ENCODE results near the gene AKR7A2. TPM values are rescaled to one million over a fixed set of nuclear protein-coding genes. Genes with fewer than 3 reads are reported as not detected.

AKR7A2 gene
- total RNA-seq (2014; rRNA removed), result 193 and 253 TPM in 2 replicates
- polyA plus RNA-seq (2012), result 102 TPM

GRCh38 chr1:19311931-19312781 is at the start of gene AKR7A2, which contains the start of gene SLC66A1:
Gene AKR7A2 (minus strand): TSS chr1:19312144. CDS start chr1:19312124, 20 bp downstream.
Gene SLC66A1 (plus strand): TSS chr1:19312326. CDS start chr1:19317678, 5,352 bp downstream.
- peak; percentile 90 for DNase-seq (ENCODE audit: low read depth)

GRCh38 chr1:19360843-19361610 is 49.1 kb upstream of the AKR7A2 start:
- no peak for DNase-seq (ENCODE audit: low read depth)

GRCh38 chr1:19360432-19360831 is 48.5 kb upstream of the AKR7A2 start:
- DNase-seq (ENCODE audit: low read depth), result no peak

DNA sequence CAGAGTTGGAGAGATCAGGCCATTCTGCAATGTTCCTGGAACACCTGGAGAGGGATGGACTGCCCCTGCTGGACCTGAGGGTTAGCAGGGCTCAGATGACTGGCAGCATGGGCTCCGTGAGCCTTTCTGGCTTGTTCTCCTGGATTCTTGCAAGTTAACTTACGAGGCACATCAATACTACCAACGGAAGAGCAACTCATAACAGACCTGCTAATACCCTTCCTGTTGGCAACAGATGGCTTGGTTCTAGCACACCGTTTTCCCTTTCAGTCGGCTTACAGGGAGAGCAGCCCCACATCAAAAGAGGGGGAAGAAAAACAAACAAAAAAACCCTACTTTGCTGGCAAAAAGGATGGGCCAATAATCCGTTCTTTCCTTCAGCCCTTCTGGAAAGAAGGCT is 48.1 kb upstream of the AKR7A2 start:
- no peak for DNase-seq (ENCODE audit: low read depth)

- no peak for DNase-seq (ENCODE audit: low read depth)
Measured at GRCh38 chr1:19359357-19359756, 47.4 kb upstream of the AKR7A2 start.

DNA sequence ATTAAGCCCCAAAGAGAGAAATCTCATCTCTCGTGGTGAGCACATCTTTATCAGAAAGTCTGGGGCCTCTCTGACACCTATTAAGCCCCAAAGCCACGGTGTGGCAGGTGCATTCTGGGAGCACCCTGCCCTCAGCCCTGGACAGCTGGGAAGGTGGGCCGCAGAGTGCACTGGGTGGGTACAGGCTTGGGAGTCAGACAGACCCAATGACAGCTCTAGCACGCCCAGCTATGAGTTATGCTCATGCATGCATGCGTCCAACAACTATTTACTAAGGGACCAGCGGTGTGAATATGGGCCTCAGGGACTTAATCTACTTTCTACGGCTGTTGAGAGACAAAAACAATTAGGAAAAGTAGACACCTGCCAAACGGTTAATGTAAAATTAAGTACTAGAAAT is 46.8 kb upstream of the AKR7A2 start:
- no peak for DNase-seq (ENCODE audit: low read depth)

- no peak for DNase-seq (ENCODE audit: low read depth)
Measured at GRCh38 chr1:19357299-19357986, 45.5 kb upstream of the AKR7A2 start.

DNA sequence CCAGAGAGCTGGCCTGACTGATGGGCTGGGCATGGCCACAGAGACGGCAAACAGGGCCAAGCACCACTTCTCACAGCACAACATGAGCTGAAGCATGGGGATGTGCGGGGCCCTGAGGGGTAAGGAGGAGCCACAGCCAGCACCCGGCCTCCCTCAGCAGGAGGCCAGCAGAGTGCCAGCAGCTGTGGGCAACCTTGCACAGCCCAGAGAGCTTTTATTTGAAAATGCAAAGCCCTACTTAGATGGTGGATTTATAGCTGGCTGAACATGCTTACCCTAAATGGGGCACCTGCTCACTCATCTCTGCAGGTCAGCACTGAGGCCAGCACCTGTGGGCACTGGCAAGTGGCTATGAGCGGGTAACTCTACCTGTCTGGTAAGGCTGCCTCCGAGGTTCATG is 44.3 kb upstream of the AKR7A2 start:
- DNase-seq (ENCODE audit: low read depth), result no peak

DNA sequence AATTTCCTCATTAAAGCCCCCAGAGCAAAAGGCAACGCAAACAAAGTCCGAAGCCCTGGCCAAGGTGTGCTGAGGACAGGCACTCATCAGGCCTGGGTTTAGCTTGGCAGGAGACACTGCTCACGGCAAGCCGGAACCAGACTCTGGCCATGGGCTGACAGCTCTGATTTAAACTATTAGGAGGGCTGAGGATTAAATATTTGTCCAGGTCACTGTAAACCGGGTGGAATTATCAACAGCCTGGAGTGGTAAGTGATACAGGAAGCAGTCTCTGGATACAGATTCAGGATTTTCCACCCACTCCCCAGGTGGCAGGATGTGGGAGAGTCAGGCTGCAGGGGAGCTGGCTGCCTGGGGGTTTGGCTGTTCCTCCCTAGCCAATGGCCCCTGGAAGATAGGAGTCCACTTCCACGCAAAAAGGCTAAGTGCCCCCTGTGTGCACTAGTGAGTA is 42.6 kb upstream of the AKR7A2 start:
- no peak for DNase-seq (ENCODE audit: low read depth)

- DNase-seq (ENCODE audit: low read depth), result no peak
Measured at GRCh38 chr1:19353596-19353995, 41.7 kb upstream of the AKR7A2 start.

- DNase-seq (ENCODE audit: low read depth), result no peak
Measured at GRCh38 chr1:19352839-19353238, 40.9 kb upstream of the AKR7A2 start.

GRCh38 chr1:19351873-19352272 is 39.9 kb upstream of the AKR7A2 start:
- DNase-seq (ENCODE audit: low read depth), result no peak

DNA sequence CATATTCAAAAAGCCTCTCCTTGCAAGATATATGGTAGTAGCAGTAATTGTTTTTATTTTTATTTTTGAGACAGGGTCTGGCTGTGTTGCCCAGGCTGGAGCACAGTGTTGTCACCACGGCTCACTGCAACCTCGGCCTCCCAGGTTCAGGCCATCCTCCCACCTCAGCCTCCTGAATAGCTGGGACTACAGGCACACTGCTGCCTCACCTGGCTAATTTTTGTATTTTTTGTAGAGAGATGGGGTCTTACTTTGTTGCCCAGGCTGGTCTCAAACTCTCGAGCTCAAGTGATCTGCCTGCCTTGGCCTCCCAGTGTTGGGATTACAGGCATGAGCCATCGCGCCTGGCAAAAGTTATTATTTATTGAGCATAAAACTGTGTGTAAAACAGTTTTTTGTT is 38.6 kb upstream of the AKR7A2 start:
- DNase-seq (ENCODE audit: low read depth), result no peak

DNA sequence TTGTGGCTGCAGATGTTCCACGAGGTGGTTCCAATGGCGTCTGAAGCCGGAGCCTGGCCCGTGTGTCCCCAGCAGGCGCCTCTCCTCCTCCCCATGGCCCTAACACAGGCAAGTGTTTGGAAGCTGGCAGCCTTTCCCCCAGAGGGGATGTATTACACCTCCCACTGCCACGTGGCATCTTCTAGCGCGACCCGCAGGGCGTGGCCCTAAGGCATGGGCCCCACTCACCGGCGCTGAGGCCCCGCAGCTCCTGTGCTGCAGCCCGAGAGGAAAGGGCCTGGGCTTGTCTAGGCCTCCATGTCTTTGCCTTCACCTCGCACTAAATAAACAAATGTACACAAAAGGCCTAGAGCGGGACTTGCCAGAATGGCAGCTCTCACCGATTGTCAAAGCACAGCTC is 38.1 kb upstream of the AKR7A2 start:
- DNase-seq (ENCODE audit: low read depth), result no peak

DNA sequence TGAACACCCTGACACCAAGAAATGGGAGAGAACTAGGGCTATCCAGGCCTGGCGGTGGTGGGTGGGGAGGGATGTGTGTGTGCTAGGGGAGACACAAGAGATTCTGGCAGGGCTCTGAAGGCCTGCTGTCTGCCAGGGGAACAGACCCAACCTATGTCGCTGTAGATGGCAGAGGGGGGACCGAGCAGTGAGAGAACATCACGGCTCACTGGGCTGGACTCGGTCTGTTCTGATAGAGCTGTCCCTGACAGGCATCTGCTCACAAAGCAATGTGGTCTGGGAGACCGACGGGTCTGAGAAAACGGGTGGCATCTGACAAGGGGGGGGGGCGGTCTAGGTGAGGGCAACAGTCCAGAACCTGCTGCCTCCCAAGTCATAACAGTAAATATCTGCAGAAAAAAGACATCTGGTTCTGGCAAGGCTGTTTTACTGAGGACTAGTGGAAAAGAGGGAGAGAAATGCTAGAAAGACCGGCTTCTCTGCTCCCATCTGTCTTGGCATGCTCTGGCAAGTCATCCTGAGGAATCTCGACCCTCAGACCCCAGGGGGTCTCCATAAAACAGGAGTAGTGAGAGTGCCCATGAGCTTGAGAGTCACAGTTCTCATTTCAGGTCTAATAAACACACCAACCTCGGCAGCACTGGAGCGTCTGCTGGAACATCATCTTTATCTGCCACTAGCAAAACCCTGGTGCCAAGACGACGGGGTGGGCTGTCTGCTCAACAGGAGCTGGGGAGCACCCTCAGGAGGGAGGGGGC is 36.7 kb upstream of the AKR7A2 start:
- DNase-seq (ENCODE audit: low read depth), result no peak

DNA sequence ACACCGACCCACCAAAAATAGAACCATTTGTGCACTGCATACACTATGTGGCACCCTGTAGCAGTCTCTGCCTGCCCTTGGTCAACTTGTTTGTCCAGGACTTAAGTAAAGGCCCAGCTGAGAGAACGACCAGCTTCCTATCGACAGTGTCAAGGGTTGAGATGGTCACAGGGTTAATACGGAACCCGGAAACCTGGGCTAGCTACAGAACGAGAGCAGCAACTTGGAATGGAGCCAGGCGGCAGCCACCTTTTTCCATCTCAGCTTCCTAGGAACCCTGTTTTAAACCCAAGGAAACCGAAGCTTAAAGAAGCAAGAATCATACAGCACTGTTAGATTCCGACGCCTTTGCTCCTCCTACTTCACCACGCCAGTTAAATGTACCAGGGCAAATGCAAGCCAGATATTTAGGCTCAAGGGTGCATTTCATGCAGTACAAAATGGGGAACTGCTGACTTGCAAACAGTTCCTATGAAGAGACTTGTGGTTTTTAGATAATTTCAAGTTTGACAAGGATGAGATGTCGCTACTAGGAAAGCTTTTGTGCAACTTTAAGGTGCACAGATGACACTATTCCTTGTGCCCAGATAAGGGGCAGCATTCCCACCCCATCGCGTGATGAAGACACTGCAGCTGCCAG is 35.7 kb upstream of the AKR7A2 start:
- DNase-seq (ENCODE audit: low read depth), result no peak

GRCh38 chr1:19346026-19346425 is 34.1 kb upstream of the AKR7A2 start:
- no peak for DNase-seq (ENCODE audit: low read depth)

- no peak for DNase-seq (ENCODE audit: low read depth)
Measured at GRCh38 chr1:19345391-19345790, 33.4 kb upstream of the AKR7A2 start.

GRCh38 chr1:19344831-19345230 is 32.9 kb upstream of the AKR7A2 start:
- DNase-seq (ENCODE audit: low read depth), result no peak

DNA sequence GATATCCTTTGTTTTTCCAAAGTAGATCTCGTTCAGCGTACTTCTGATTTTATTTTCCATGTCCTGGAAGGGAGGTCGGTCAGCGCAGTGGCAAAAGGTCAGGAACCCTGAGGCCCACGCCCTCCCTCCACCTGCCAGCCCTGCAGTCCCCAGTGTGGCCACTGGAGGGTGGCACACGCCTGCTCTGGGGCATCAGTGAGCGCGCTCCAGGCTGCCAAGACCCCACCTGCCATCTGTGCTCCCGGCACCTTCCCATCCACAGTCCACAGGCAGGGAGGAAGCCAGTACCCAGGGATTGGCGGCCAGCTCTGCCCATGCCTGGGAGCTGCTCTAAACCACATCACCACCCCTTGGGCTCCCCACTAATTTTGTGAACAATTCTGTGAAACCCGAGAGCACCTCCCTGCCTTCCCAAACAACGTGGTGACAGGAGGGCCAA is 32.4 kb upstream of the AKR7A2 start:
- DNase-seq (ENCODE audit: low read depth), result peak; percentile 56
